Body of pancreas (tissue), 4 donors: ENCODE results near the gene SYCN. TPM values are rescaled to one million over a fixed set of nuclear protein-coding genes. Genes with fewer than 3 reads are reported as not detected.

ENCODE experiments used
- ATAC-seq: fragments of 150-250 bp; one replicate; pipeline ENCODE4 v1.9.1; 2016
- DNase-seq, 4 donors: peaks; one replicate each; pipeline ENCODE4 v3.0.0-alpha.2; 2019
- H3K27ac ChIP-seq, 4 donors: fragments of 200-600 bp; sonication (generic); 1 replicate in 3 of 4; 2 replicates in 1 of 4; pipeline versions ENCODE4 v1.5.1 to v1.6.1; 2016 to 2019; ENCODE audit warnings: mild to moderate bottlenecking in 1 of 4, mixed read lengths in 1 of 4, moderate library complexity in 1 of 4
- H3K27me3 ChIP-seq, 2 donors: fragments of 200-600 bp; sonication (generic); one replicate each; pipeline ENCODE4 v1.6.0; 2016; ENCODE audit warnings: mild to moderate bottlenecking in 1 of 2
- H3K36me3 ChIP-seq, 2 donors: fragments of 200-600 bp; sonication (generic); replicated peaks in 1 of 2; 2 replicates each; pipeline ENCODE4 v1.5.1; 2016; ENCODE audit warnings: low read depth in 2 of 2; ENCODE audit not compliant: insufficient read depth in 1 of 2
- H3K4me1 ChIP-seq: fragments of 200-600 bp; sonication (generic); one replicate; pipeline ENCODE4 v1.6.0; 2016
- H3K4me3 ChIP-seq, 2 donors: fragments of 200-600 bp; sonication (generic); 1 replicate in 1 of 2; 2 replicates in 1 of 2; pipeline ENCODE4 v1.5.1; 2016 to 2019
- H3K9me3 ChIP-seq, 3 donors: fragments of 200-600 bp; sonication (generic); 1 replicate in 2 of 3; 2 replicates in 1 of 3; pipeline ENCODE4 v1.5.1; 2016
- POLR2A ChIP-seq, 3 donors: fragments of 450-650 bp; IDR thresholded peaks; one replicate each; pipeline ENCODE4 v1.6.1; 2016; ENCODE audit warnings: antibody characterized with exemption in 3 of 3, mild to moderate bottlenecking in 2 of 3
- WGBS, 2 donors: methylation state at CpG; one replicate each; pipeline ENCODE4 v1.1.5; 2017; 5-methylcytosine and 5-hydroxymethylcytosine counted together
- intact Hi-C: fragments of 100-400 bp; cut with DNase I; formaldehyde crosslinking; loops from one replicate; pipeline ENCODE4 v1.15.1; 2023
- total RNA-seq, 2 donors: library from RNA; depleted of rRNA; stranded (reverse); fragments of >200 nt; gene quantifications; one replicate each; pipeline ENCODE4 v1.1.0, GENCODE V29; 2016
- TF ChIP-seq, protein P1 (sequence below), 7 experiments: fragments of 450-650 bp in 4 of 7; fragments of 200-600 bp in 3 of 7; sonication (generic) in 3 of 7; IDR thresholded peaks; one replicate each; pipeline ENCODE4 v1.5.1; 2016 to 2019; ENCODE audit warnings: antibody characterized with exemption in 7 of 7

The SYCN gene
- total RNA-seq, 2 donors from 2014 or later: 2,614 to 5,793 TPM

DNA sequence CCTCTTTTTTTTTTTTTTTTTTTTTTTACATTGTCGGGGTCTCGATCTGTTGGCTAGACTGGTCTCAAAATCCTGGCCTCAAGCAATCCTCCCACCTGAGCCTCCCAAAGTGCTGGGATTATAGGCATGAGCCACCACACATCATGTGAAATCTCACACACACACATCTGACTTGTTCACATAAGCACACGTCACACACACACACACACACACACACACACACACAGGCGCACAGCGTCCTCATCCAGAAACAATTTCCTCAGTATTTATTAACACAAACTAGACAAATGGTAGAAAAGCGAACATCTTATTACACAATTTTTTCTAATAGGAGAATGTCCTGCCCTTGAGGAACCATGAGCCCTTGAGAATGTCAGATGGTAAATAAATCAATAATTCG is 5.1 kb upstream of the SYCN start:
- no peak for TF ChIP-seq POLR2A (IDR thresholded peaks at IDR 0.05)
- TF ChIP-seq, protein P1, sequence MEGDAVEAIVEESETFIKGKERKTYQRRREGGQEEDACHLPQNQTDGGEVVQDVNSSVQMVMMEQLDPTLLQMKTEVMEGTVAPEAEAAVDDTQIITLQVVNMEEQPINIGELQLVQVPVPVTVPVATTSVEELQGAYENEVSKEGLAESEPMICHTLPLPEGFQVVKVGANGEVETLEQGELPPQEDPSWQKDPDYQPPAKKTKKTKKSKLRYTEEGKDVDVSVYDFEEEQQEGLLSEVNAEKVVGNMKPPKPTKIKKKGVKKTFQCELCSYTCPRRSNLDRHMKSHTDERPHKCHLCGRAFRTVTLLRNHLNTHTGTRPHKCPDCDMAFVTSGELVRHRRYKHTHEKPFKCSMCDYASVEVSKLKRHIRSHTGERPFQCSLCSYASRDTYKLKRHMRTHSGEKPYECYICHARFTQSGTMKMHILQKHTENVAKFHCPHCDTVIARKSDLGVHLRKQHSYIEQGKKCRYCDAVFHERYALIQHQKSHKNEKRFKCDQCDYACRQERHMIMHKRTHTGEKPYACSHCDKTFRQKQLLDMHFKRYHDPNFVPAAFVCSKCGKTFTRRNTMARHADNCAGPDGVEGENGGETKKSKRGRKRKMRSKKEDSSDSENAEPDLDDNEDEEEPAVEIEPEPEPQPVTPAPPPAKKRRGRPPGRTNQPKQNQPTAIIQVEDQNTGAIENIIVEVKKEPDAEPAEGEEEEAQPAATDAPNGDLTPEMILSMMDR (IDR thresholded peaks at IDR 0.05): no peak
- 25 to 34% methylated on average over 7 of the region's 7 CpGs for WGBS, 2 donors
- H3K9me3 ChIP-seq: no peaks in the 10 kb centered on the region
- intact Hi-C loops: no loop called here
- DNase-seq (peak; percentile 32 to 55 (median 47)), ATAC-seq (no peak)
- no peak overlapping the region for H3K4me3 ChIP-seq
- H3K36me3 ChIP-seq: no peaks in the 10 kb centered on the region
- H3K27me3 ChIP-seq: no peaks in the 10 kb centered on the region
- peak overlapping the region in 2 of 4 donors; percentile 76 to 78 for H3K27ac ChIP-seq
- H3K4me1 ChIP-seq: peaks cover 43% of the 10 kb centered on the region

DNA sequence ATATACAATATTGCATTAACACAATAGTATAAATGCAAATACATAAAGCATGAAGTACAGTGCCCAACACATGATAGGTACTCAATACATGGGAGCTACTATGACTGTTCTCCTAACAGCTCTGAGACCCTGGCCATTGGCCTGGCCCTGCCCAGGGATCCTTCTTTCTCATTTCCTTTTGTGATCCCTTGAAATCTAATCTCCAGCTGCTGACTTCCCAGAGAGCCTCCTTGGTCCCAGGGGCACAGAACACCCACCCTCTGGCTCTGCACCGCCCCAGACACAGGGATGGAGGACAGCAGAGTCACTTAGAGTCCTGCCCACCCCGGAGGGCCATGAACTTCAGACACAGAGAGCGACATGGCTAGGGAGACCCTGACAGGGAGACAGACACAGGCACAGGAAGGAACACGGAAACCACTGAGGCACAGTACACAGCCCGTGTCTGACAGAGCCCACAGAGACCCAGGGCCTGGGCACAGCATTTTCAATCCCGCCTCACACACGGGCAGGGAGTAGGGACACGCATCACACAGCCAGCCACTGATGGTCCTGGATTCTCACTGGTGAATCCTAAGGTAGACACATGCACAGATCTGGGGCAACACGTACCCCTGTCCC is 4.2 kb upstream of the SYCN start:
- H3K4me3 ChIP-seq: no peak overlapping the region
- TF ChIP-seq, protein P1 (IDR thresholded peaks at IDR 0.05): no peak
- TF ChIP-seq POLR2A (IDR thresholded peaks at IDR 0.05): peak in 1 of 3 donors; percentile 6
- intact Hi-C loops: no loop called here
- H3K4me1 ChIP-seq: peaks cover 43% of the 10 kb centered on the region
- WGBS, 2 donors: 35 to 46% methylated on average over 9 of the region's 9 CpGs
- H3K36me3 ChIP-seq: no peaks in the 10 kb centered on the region
- DNase-seq (peak; percentile 39 to 80 (median 64)), ATAC-seq (no peak)
- no peaks in the 10 kb centered on the region for H3K27me3 ChIP-seq
- H3K27ac ChIP-seq: peak overlapping the region; percentile 65 to 78 (median 76)
- no peaks in the 10 kb centered on the region for H3K9me3 ChIP-seq

DNA sequence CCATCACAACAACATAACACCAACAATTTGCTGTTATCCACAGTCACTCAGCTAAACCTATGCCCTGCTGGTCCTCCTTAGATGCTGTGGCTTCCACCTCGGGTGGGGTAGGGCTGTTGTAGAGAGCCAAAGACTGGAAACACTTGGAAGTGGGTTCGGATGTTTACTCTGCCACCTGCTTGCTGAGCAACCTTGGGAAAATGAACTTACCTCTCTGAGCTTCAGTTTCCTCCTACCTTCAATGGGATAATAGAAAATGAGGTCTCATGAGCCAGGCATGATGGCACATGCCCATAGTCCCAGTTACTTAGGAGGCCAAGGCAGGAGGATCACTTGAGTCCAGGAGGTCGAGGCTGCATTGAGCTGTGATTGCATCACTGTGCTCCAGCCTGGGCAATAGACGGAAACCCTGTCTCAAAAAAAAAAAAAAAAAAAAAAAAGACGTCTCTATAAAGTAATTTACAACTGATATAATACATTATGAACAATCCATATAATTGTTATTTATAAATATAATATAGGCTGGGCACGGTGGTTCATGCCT is 3.3 kb upstream of the SYCN start:
- H3K4me3 ChIP-seq: no peak overlapping the region
- 47 to 62% methylated on average over 6 of the region's 6 CpGs for WGBS, 2 donors
- TF ChIP-seq POLR2A (IDR thresholded peaks at IDR 0.05): no peak
- TF ChIP-seq, protein P1 (IDR thresholded peaks at IDR 0.05): no peak

DNA sequence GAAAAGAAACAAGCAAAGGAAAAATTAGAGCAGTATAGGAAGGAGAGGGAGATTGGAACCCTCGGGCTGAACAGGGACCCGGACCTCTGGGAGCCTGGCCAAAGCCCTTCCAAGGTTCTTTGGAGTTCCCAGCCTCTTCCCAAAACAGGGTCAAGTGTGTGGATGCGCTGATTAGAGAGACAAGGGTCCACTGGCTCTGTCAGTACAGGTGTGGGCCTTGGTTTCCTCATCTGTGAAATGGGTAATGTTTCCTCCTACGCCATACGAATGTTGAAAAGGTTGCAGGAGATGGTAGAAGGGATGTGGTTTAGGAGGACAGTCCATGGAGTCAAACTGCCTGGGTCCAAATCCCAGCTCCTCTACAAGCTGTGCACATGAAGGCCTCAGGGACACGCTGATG is 2.1 kb upstream of the SYCN start:
- Histone ChIP-seq H3K27ac (peak overlapping the region in 1 of 4 donors; percentile 3), H3K27me3 (no peaks in the 10 kb centered on the region), H3K9me3 (no peaks in the 10 kb centered on the region), H3K4me3 (no peak overlapping the region), H3K4me1 (peaks cover 43% of the 10 kb centered on the region), H3K36me3 (no peaks in the 10 kb centered on the region)
- DNase-seq (no peak), ATAC-seq (no peak)
- no peak for TF ChIP-seq POLR2A (IDR thresholded peaks at IDR 0.05)
- TF ChIP-seq, protein P1 (IDR thresholded peaks at IDR 0.05): no peak
- intact Hi-C loops: no loop called here
- 74 to 81% methylated on average over 6 of the region's 6 CpGs for WGBS, 2 donors

More for the DNA sequence above, 3.3 kb upstream of the SYCN start:
- ATAC-seq (no peak), DNase-seq (no peak)
- Histone ChIP-seq H3K36me3 (no peaks in the 10 kb centered on the region), H3K27ac (peak overlapping the region in 2 of 4 donors; percentile 75 to 76), H3K27me3 (no peaks in the 10 kb centered on the region), H3K4me1 (peaks cover 43% of the 10 kb centered on the region), H3K9me3 (no peaks in the 10 kb centered on the region)
- intact Hi-C loops: no loop called here

DNA sequence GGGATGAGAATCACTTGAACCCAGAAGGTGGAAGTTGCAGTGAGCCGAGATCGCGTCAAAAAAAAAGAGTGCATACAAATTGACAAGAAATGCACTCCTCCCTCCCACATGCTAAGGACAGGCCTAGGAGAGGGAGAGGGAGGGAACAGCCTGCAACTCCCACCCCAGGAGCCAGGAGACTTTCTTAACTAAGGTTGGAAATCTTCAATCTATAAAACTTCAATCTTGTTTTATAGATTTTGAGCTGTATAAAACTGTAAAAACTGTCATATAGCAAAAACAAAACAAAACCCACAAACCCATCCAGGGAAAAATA is 1.3 kb upstream of the SYCN start:
- Histone ChIP-seq H3K27ac (peak overlapping the region; percentile 42 to 91 (median 76)), H3K4me3 (no peak overlapping the region), H3K9me3 (no peaks in the 10 kb centered on the region), H3K27me3 (no peaks in the 10 kb centered on the region), H3K36me3 (no peaks in the 10 kb centered on the region), H3K4me1 (peaks cover 48% of the 10 kb centered on the region)
- no peak for DNase-seq
- intact Hi-C loops: no loop called here
- WGBS, 2 donors: 34 to 40% methylated on average over 3 of the region's 3 CpGs
- no peak for TF ChIP-seq POLR2A (IDR thresholded peaks at IDR 0.05)
- TF ChIP-seq, protein P1 (IDR thresholded peaks at IDR 0.05): no peak
- no peak for ATAC-seq
